ENCODE measurements around the gene MCM6.

DNA sequence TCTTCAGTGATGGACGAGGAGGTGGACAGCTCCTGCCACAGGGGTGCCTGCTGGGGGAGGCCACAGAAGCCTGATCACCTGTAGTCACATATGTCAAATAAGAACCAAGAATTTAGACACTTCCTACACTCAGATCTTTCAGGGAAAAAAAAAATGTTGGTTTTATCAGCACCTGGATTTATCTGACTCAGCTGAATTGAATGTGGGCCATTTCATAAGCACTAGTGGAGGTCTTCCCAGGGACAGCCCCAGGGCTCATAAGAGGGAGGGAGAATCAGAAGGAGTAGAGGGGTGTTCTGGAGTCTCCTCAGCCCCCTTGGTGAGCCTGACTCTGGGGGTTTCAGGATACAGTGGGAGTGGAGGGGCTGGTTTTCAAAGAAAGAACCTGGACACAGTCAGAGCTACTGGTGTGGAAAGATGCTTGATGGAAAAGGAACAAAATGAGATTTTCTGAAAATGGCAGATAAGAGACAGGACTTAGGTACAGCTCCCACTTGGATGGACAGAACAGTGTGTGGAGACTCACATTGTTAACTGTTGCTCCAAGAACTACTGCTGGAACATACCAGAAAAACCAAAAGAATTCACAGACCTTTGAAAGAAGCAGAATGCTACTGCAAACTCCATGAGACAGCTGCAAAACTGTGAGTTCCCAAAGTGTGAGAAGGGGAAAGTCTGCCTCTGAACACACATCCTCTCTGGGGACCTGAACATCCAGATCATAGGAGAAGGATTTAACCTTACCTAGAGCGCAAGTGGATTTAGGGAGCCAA is 84.6 kb downstream of the MCM6 start:
- TF ChIP-seq, protein P1, sequence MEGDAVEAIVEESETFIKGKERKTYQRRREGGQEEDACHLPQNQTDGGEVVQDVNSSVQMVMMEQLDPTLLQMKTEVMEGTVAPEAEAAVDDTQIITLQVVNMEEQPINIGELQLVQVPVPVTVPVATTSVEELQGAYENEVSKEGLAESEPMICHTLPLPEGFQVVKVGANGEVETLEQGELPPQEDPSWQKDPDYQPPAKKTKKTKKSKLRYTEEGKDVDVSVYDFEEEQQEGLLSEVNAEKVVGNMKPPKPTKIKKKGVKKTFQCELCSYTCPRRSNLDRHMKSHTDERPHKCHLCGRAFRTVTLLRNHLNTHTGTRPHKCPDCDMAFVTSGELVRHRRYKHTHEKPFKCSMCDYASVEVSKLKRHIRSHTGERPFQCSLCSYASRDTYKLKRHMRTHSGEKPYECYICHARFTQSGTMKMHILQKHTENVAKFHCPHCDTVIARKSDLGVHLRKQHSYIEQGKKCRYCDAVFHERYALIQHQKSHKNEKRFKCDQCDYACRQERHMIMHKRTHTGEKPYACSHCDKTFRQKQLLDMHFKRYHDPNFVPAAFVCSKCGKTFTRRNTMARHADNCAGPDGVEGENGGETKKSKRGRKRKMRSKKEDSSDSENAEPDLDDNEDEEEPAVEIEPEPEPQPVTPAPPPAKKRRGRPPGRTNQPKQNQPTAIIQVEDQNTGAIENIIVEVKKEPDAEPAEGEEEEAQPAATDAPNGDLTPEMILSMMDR (IDR thresholded peaks at IDR 0.05; ENCODE audit: insufficient read depth, low read depth, low read length), result no peak
- TF ChIP-seq EZH2 (IDR thresholded peaks at IDR 0.05; ENCODE audit: insufficient read depth, low read length), result no peak

Data from astrocyte (in vitro differentiated cells and primary cell).